ENCODE measurements around the gene ADRM1.

DNA sequence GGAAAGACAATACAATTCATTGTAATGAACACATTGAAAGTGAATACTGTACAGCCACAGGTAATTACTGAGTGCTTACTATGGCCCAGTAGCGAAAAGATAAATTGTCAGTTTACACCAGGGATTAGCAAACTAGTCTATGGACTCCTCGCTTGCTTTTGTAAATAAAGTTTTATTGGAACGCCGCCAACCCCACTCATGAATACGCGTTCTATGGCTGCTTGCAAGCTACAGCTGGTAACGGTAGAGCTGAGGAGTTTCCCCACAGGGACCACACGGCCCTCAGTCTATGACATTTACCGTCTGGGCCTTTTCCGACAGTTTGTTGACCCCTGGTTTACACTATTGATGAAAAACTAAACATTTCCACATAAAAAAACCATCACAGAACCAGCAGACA is 40.1 kb downstream of the ADRM1 start:
- TF ChIP-seq, protein P1, sequence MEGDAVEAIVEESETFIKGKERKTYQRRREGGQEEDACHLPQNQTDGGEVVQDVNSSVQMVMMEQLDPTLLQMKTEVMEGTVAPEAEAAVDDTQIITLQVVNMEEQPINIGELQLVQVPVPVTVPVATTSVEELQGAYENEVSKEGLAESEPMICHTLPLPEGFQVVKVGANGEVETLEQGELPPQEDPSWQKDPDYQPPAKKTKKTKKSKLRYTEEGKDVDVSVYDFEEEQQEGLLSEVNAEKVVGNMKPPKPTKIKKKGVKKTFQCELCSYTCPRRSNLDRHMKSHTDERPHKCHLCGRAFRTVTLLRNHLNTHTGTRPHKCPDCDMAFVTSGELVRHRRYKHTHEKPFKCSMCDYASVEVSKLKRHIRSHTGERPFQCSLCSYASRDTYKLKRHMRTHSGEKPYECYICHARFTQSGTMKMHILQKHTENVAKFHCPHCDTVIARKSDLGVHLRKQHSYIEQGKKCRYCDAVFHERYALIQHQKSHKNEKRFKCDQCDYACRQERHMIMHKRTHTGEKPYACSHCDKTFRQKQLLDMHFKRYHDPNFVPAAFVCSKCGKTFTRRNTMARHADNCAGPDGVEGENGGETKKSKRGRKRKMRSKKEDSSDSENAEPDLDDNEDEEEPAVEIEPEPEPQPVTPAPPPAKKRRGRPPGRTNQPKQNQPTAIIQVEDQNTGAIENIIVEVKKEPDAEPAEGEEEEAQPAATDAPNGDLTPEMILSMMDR (IDR thresholded peaks at IDR 0.05; ENCODE audit: low read depth, low read length), result no peak
- no peak for TF ChIP-seq EZH2phosphoT487 (IDR thresholded peaks at IDR 0.05; ENCODE audit: low read depth)

All from OCI-LY3 (cell line).